ENCODE results near the gene OR6B2. TPM values are rescaled to one million over a fixed set of nuclear protein-coding genes. Genes with fewer than 3 reads are reported as not detected.

The OR6B2 gene
- total RNA-seq (2014; rRNA removed; shearing (Covaris generic); ENCODE audit: low replicate concordance) = not detected in 2 replicates

DNA sequence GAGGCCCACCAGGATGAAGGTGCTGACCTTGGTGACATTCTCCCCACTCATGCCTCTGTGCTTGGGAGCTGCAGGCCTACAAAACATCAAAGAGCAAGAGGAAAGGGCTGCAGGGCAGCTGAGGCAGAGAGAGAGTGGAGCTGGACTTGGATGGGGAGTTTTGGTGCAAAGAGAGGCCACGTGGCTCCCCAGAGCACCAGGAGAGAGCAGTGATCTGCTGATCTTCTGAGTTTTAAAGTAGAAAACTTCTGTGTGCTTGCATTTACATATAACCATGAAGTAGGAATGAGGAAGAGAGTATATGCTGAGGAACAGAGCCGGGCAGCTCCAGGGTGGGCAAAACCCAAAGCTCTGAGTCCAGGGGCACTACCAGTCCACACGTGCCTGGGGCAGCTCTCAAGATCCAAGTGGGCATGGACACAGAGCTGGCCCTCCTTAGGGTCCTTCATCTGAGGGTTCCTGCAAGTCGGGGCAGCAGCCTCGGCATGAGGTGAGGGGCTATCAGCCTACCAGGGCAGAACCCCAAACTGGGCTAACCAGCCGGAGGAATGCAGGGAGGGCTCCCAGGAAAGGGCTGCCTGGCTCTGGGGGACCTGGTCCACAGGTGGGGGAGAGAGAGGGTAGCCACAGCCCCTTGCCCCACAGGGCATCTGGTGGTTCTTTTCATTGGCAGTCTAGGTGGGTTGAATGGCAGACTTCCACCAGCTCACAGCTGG, at the start of gene OR6B2:
Gene OR6B2, minus strand, starts transcription at position 51 of the 716 bp plus-strand sequence. Its CDS starts 0 bp downstream, at position 51.
- H3K4me1 ChIP-seq (ENCODE audit: low read length) = no peaks in the 10 kb centered on the region
- no peaks in the 10 kb centered on the region for H3K27me3 ChIP-seq (ENCODE audit: low read length)
- H3K9me2 ChIP-seq (replicated peaks; ENCODE audit: insufficient read depth, low read length) = no peaks in the 10 kb centered on the region
- H4K20me1 ChIP-seq (ENCODE audit: insufficient read depth, low read depth, low read length) = no peaks in the 10 kb centered on the region
- H3K79me2 ChIP-seq (ENCODE audit: low read length) = no peaks in the 10 kb centered on the region
- no peak within 1 kb of the TSS for H3K4me3 ChIP-seq (ENCODE audit: low read length)
- H3K36me3 ChIP-seq (ENCODE audit: insufficient read depth, low read length) = no peaks in the 10 kb centered on the region
- H2AFZ ChIP-seq (ENCODE audit: low read length) = no peak within 1 kb of the TSS
- no peak within 1 kb of the TSS for H3K4me2 ChIP-seq (ENCODE audit: low read depth, low read length, poor library complexity, severe bottlenecking)
- no peaks in the 10 kb centered on the region for H3K9me3 ChIP-seq (ENCODE audit: low read length)
- H3K27ac ChIP-seq (ENCODE audit: low read length) = no peak within 1 kb of the TSS
- DNase-seq = no peak
- H3K9ac ChIP-seq (ENCODE audit: low read length) = no peak within 1 kb of the TSS

DNA sequence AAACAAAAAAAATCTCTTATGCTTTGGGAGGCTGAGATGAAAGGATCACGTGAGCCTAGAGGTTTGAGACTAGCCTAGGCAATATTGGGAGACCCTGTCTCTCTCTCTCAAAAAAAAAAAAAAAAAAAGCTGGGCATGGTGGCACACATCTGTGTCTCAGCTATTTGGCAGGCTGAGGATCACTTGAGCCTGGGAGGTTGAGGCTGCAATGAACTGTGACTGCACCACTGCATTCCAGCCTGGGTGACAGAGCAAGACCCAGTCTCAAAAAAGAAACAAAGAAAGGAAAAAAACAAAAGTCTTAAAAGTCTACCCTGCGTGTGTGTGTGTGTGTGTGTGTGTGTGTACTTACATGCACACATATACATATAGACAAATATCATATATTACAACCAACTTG, 48.4 kb upstream of the OR6B2 start:
- H3K36me3 ChIP-seq (ENCODE audit: insufficient read depth, low read length) = no peaks in the 10 kb centered on the region
- H2AFZ ChIP-seq (ENCODE audit: low read length) = no peak overlapping the region
- no peaks in the 10 kb centered on the region for H4K20me1 ChIP-seq (ENCODE audit: insufficient read depth, low read depth, low read length)
- no peak for DNase-seq
- H3K27me3 ChIP-seq (ENCODE audit: low read length) = 0 out of 2 replicates have a peak, but pooled peaks cover 4% of the 10 kb centered on the region
- no peaks in the 10 kb centered on the region for H3K79me2 ChIP-seq (ENCODE audit: low read length)
- H3K4me1 ChIP-seq (ENCODE audit: low read length) = no peaks in the 10 kb centered on the region
- H3K9me3 ChIP-seq (ENCODE audit: low read length) = peaks cover 9% of the 10 kb centered on the region
- H3K4me3 ChIP-seq (ENCODE audit: low read length) = no peak overlapping the region
- no peaks in the 10 kb centered on the region for H3K9me2 ChIP-seq (replicated peaks; ENCODE audit: insufficient read depth, low read length)
- H3K9ac ChIP-seq (ENCODE audit: low read length) = no peak overlapping the region
- no peak overlapping the region for H3K4me2 ChIP-seq (ENCODE audit: low read depth, low read length, poor library complexity, severe bottlenecking)
- no peak overlapping the region for H3K27ac ChIP-seq (ENCODE audit: low read length)

GRCh38 chr2:240077442-240077841, 47.2 kb upstream of the OR6B2 start:
- Histone ChIP-seq H3K27me3 (ENCODE audit: low read length) (0 out of 2 replicates have a peak, but pooled peaks cover 4% of the 10 kb centered on the region), H3K9me3 (ENCODE audit: low read length) (peaks cover 9% of the 10 kb centered on the region), H3K27ac (ENCODE audit: low read length) (no peak overlapping the region), H3K79me2 (ENCODE audit: low read length) (no peaks in the 10 kb centered on the region), H3K36me3 (ENCODE audit: insufficient read depth, low read length) (no peaks in the 10 kb centered on the region), H3K4me2 (ENCODE audit: low read depth, low read length, poor library complexity, severe bottlenecking) (no peak overlapping the region), H2AFZ (ENCODE audit: low read length) (no peak overlapping the region), H3K9me2 (replicated peaks; ENCODE audit: insufficient read depth, low read length) (no peaks in the 10 kb centered on the region), H3K9ac (ENCODE audit: low read length) (no peak overlapping the region), H3K4me1 (ENCODE audit: low read length) (no peaks in the 10 kb centered on the region), H4K20me1 (ENCODE audit: insufficient read depth, low read depth, low read length) (no peaks in the 10 kb centered on the region), H3K4me3 (ENCODE audit: low read length) (no peak overlapping the region)
- DNase-seq = no peak

DNA sequence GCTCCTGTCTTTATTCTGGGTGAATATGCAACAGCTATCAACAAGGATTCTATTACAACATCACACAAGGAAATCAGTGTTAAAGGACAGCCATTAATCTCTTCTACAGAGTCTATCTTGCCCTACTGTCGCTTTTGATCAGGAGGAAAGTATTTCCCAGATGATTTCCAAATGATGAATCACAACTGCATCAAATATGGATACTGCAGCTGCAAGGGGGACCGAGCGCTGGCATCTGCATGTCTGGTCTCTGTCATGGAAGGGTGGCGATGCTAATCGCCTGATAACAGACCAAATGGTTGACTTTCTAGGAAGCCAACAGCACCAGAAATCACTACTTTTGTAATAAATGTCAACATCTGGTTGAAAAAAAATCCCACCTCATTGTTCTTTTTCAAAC, 44.3 kb upstream of the OR6B2 start:
- no peak overlapping the region for H3K9ac ChIP-seq (ENCODE audit: low read length)
- H3K27ac ChIP-seq (ENCODE audit: low read length) = no peak overlapping the region
- no peaks in the 10 kb centered on the region for H3K9me2 ChIP-seq (replicated peaks; ENCODE audit: insufficient read depth, low read length)
- no peaks in the 10 kb centered on the region for H3K36me3 ChIP-seq (ENCODE audit: insufficient read depth, low read length)
- no peaks in the 10 kb centered on the region for H4K20me1 ChIP-seq (ENCODE audit: insufficient read depth, low read depth, low read length)
- no peak overlapping the region for H3K4me2 ChIP-seq (ENCODE audit: low read depth, low read length, poor library complexity, severe bottlenecking)
- no peaks in the 10 kb centered on the region for H3K79me2 ChIP-seq (ENCODE audit: low read length)
- no peak overlapping the region for H3K4me3 ChIP-seq (ENCODE audit: low read length)
- 0 out of 2 replicates have a peak, but pooled peaks cover 4% of the 10 kb centered on the region for H3K27me3 ChIP-seq (ENCODE audit: low read length)
- peaks cover 9% of the 10 kb centered on the region for H3K9me3 ChIP-seq (ENCODE audit: low read length)
- no peak for DNase-seq
- no peak overlapping the region for H2AFZ ChIP-seq (ENCODE audit: low read length)
- H3K4me1 ChIP-seq (ENCODE audit: low read length) = no peaks in the 10 kb centered on the region

DNA sequence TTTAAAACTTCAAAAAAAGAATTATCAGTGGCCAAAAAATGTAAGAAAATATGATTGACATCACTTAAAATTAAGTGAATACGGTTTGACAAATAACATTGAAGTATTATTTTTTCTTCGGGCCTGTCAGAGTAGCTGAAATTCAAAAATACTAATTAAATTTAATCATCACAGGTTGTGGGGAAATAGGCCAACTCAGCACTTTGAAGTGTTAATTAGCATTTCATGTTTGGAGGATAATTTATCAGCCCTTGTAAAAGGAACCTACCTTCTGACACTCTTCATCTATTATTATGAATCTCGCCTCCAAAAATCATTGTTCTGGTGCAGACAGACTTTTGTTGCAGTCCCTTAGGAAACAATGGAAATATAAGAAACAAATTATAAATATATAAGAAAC, 40.7 kb upstream of the OR6B2 start:
- Histone ChIP-seq H3K27ac (ENCODE audit: low read length) (no peak overlapping the region), H2AFZ (ENCODE audit: low read length) (no peak overlapping the region), H3K36me3 (ENCODE audit: insufficient read depth, low read length) (no peaks in the 10 kb centered on the region), H3K9me2 (replicated peaks; ENCODE audit: insufficient read depth, low read length) (no peaks in the 10 kb centered on the region), H4K20me1 (ENCODE audit: insufficient read depth, low read depth, low read length) (no peaks in the 10 kb centered on the region), H3K9me3 (ENCODE audit: low read length) (no peaks in the 10 kb centered on the region), H3K9ac (ENCODE audit: low read length) (no peak overlapping the region), H3K4me2 (ENCODE audit: low read depth, low read length, poor library complexity, severe bottlenecking) (no peak overlapping the region), H3K4me1 (ENCODE audit: low read length) (no peaks in the 10 kb centered on the region), H3K27me3 (ENCODE audit: low read length) (0 out of 2 replicates have a peak, but pooled peaks cover 4% of the 10 kb centered on the region), H3K79me2 (ENCODE audit: low read length) (no peaks in the 10 kb centered on the region), H3K4me3 (ENCODE audit: low read length) (no peak overlapping the region)
- no peak for DNase-seq

DNA sequence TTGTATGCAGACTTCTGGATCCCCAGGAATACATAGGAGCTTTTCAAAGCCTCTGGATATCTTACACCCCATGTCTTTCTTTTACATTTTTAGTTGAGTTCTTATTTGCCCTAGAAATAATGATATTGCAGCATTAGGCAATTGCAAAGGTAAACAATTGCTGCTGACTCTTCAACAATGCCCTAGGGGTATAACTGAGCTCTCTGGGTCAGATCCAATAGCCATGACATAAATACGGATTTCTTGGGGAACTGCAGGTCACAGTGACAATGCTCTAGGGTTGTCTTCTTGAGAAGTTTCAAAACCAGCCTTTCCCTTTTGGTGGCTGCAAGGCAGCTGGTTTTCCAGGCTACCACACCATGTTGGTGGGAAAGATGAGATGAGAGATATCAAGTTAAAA, 39.6 kb upstream of the OR6B2 start:
- Histone ChIP-seq H3K36me3 (ENCODE audit: insufficient read depth, low read length) (no peaks in the 10 kb centered on the region), H3K4me3 (ENCODE audit: low read length) (no peak overlapping the region), H3K9me2 (replicated peaks; ENCODE audit: insufficient read depth, low read length) (no peaks in the 10 kb centered on the region), H3K79me2 (ENCODE audit: low read length) (no peaks in the 10 kb centered on the region), H3K27ac (ENCODE audit: low read length) (no peak overlapping the region), H3K9ac (ENCODE audit: low read length) (no peak overlapping the region), H2AFZ (ENCODE audit: low read length) (no peak overlapping the region), H3K4me1 (ENCODE audit: low read length) (no peaks in the 10 kb centered on the region), H3K4me2 (ENCODE audit: low read depth, low read length, poor library complexity, severe bottlenecking) (no peak overlapping the region), H4K20me1 (ENCODE audit: insufficient read depth, low read depth, low read length) (no peaks in the 10 kb centered on the region), H3K9me3 (ENCODE audit: low read length) (no peaks in the 10 kb centered on the region), H3K27me3 (ENCODE audit: low read length) (no peaks in the 10 kb centered on the region)
- no peak for DNase-seq

GRCh38 chr2:240068193-240068592, 38.0 kb upstream of the OR6B2 start:
- Histone ChIP-seq H3K4me3 (ENCODE audit: low read length) (no peak overlapping the region), H3K27me3 (ENCODE audit: low read length) (no peaks in the 10 kb centered on the region), H3K4me2 (ENCODE audit: low read depth, low read length, poor library complexity, severe bottlenecking) (no peak overlapping the region), H3K9me2 (replicated peaks; ENCODE audit: insufficient read depth, low read length) (no peaks in the 10 kb centered on the region), H3K27ac (ENCODE audit: low read length) (no peak overlapping the region), H3K4me1 (ENCODE audit: low read length) (no peaks in the 10 kb centered on the region), H3K79me2 (ENCODE audit: low read length) (no peaks in the 10 kb centered on the region), H3K36me3 (ENCODE audit: insufficient read depth, low read length) (no peaks in the 10 kb centered on the region), H3K9me3 (ENCODE audit: low read length) (no peaks in the 10 kb centered on the region), H3K9ac (ENCODE audit: low read length) (no peak overlapping the region), H2AFZ (ENCODE audit: low read length) (no peak overlapping the region), H4K20me1 (ENCODE audit: insufficient read depth, low read depth, low read length) (no peaks in the 10 kb centered on the region)
- no peak for DNase-seq

- no peaks in the 10 kb centered on the region for H3K4me1 ChIP-seq (ENCODE audit: low read length)
- no peak overlapping the region for H2AFZ ChIP-seq (ENCODE audit: low read length)
- H3K79me2 ChIP-seq (ENCODE audit: low read length) = no peaks in the 10 kb centered on the region
- H3K4me2 ChIP-seq (ENCODE audit: low read depth, low read length, poor library complexity, severe bottlenecking) = no peak overlapping the region
- H3K27me3 ChIP-seq (ENCODE audit: low read length) = no peaks in the 10 kb centered on the region
- H4K20me1 ChIP-seq (ENCODE audit: insufficient read depth, low read depth, low read length) = no peaks in the 10 kb centered on the region
- H3K36me3 ChIP-seq (ENCODE audit: insufficient read depth, low read length) = no peaks in the 10 kb centered on the region
- DNase-seq = no peak
- no peak overlapping the region for H3K27ac ChIP-seq (ENCODE audit: low read length)
- H3K9me2 ChIP-seq (replicated peaks; ENCODE audit: insufficient read depth, low read length) = no peaks in the 10 kb centered on the region
- no peak overlapping the region for H3K9ac ChIP-seq (ENCODE audit: low read length)
- no peaks in the 10 kb centered on the region for H3K9me3 ChIP-seq (ENCODE audit: low read length)
- no peak overlapping the region for H3K4me3 ChIP-seq (ENCODE audit: low read length)
These were observed 36.3 kb upstream of the OR6B2 start for GRCh38 chr2:240066489-240066888.

Data from Karpas-422 (cell line).